ENCODE results near the gene PCCA. TPM values are rescaled to one million over a fixed set of nuclear protein-coding genes. Genes with fewer than 3 reads are reported as not detected.

PCCA gene
- total and polyA plus RNA-seq, 2 of the 13 experiments (the other 11 are each of a cell fraction or from before 2014, with no cell fraction given) = 15.0 to 32.2 TPM

DNA sequence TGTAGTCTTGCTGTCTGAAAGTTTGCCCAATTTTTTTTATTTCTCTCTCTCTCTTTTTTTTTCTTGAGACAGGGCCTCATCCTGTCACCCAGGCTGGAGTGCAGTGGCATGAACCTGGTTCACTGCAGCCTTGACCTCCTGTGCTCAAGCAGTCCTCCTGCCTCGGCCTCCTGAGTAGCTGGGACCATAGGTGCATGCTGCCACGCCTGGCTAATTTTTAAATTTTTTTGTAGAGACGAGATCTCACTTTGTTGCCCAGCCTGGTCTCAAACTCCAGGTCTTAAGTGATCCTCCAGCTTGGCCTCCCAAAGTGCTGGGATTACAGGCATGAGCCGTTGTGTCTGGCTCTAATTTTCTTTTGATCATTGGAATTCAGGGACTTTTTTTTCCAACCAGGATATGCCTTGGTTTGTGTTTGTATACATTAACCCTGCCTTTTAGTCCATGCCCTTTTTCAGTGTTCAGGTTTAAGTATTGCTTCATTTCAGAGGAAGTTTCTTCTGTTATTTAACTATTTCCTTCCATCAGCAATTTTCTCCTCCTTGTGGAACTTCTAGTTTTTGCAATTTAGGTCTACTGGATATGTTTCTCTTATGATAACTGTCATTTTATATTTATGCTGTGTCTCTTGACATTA, 201.4 kb downstream of the PCCA start (continued):
- TF ChIP-seq, protein P1, sequence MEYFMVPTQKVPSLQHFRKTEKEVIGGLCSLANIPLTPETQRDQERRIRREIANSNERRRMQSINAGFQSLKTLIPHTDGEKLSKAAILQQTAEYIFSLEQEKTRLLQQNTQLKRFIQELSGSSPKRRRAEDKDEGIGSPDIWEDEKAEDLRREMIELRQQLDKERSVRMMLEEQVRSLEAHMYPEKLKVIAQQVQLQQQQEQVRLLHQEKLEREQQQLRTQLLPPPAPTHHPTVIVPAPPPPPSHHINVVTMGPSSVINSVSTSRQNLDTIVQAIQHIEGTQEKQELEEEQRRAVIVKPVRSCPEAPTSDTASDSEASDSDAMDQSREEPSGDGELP (IDR thresholded peaks at IDR 0.05; ENCODE audit: borderline replicate concordance, low read depth) = no peak
- TF ChIP-seq ZNF251 (CRISPR knock-in tag; IDR thresholded peaks at IDR 0.05) (no peak), POLR2A (IDR thresholded peaks at IDR 0.05; ENCODE audit: insufficient read depth in 1 of 2, low read depth in 2 of 2, low read length in 2 of 2) (no peak), MIER2 (CRISPR knock-in tag; IDR thresholded peaks at IDR 0.05) (no peak), MLX (CRISPR knock-in tag; IDR thresholded peaks at IDR 0.05) (no peak), ADNP (CRISPR knock-in tag; IDR thresholded peaks at IDR 0.05) (no peak), RFXANK (CRISPR knock-in tag; IDR thresholded peaks at IDR 0.05) (no peak), HNF4A (CRISPR knock-in tag; IDR thresholded peaks at IDR 0.05) (no peak), SNRNP70 (IDR thresholded peaks at IDR 0.05; ENCODE audit: low read depth, low read length) (no peak), ZBTB7B (CRISPR knock-in tag; IDR thresholded peaks at IDR 0.05) (no peak), KDM2A (CRISPR knock-in tag; IDR thresholded peaks at IDR 0.05; ENCODE audit: borderline replicate concordance, low read depth) (no peak), NAIF1 (CRISPR knock-in tag; IDR thresholded peaks at IDR 0.05; ENCODE audit: borderline replicate concordance) (no peak), FOXA3 (CRISPR knock-in tag; IDR thresholded peaks at IDR 0.05) (0 out of 2 replicates have a peak, but pooled peaks have one; percentile 23), MYPOP (CRISPR knock-in tag; IDR thresholded peaks at IDR 0.05) (no peak), CENPX (CRISPR knock-in tag; IDR thresholded peaks at IDR 0.05) (no peak), PCBP1 (IDR thresholded peaks at IDR 0.05; ENCODE audit: borderline replicate concordance, low read depth, low read length) (no peak), ZNF737 (CRISPR knock-in tag; IDR thresholded peaks at IDR 0.05; ENCODE audit: borderline replicate concordance) (no peak), PRDM4 (CRISPR knock-in tag; IDR thresholded peaks at IDR 0.05; ENCODE audit: borderline replicate concordance) (no peak)
- TF ChIP-seq, protein P2, sequence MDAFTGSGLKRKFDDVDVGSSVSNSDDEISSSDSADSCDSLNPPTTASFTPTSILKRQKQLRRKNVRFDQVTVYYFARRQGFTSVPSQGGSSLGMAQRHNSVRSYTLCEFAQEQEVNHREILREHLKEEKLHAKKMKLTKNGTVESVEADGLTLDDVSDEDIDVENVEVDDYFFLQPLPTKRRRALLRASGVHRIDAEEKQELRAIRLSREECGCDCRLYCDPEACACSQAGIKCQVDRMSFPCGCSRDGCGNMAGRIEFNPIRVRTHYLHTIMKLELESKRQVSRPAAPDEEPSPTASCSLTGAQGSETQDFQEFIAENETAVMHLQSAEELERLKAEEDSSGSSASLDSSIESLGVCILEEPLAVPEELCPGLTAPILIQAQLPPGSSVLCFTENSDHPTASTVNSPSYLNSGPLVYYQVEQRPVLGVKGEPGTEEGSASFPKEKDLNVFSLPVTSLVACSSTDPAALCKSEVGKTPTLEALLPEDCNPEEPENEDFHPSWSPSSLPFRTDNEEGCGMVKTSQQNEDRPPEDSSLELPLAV (CRISPR knock-in tag; conservative IDR thresholded peaks at IDR 0.05; ENCODE audit: low read depth) = no peak
- TF ChIP-seq, protein P3, sequence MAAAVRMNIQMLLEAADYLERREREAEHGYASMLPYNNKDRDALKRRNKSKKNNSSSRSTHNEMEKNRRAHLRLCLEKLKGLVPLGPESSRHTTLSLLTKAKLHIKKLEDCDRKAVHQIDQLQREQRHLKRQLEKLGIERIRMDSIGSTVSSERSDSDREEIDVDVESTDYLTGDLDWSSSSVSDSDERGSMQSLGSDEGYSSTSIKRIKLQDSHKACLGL (CRISPR knock-in tag; IDR thresholded peaks at IDR 0.05) = no peak
